ENCODE results near the gene BANF2. TPM values are rescaled to one million over a fixed set of nuclear protein-coding genes. Genes with fewer than 3 reads are reported as not detected.

Gene BANF2
- total RNA-seq, 2 donors from 2014 or later: 1.9 TPM; not detected in 1

DNA sequence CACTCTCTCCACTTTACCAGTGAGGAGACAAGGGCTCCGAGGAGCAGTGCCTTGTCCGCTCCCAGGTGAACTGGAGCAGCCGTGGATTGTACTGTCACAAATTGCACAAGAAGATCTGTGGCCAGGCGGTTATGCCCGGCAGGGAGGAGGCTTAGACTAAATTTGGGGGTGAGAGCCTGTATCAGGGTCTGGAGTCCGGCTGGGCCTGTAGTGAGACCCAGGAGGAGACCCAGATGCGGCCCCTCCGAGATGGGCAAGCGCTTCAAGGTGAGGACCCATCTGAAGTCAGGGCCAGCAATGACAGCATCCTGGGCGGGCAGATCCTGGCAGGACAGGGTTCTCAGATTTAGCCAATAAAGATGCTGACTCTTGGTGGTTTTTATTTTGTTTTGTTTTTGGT lies 27.6 kb downstream of the BANF2 start:
- Histone ChIP-seq H3K36me3 (no peaks in the 10 kb centered on the region), H3K27me3 (replicated peaks; ENCODE audit: insufficient read depth) (no peaks in the 10 kb centered on the region), H3K4me1 (replicated peaks) (no peaks in the 10 kb centered on the region), H3K9me3 (no peaks in the 10 kb centered on the region), H3K4me3 (no peak overlapping the region), H3K27ac (no peak overlapping the region)
- 94% methylated on average over 10 of the region's 10 CpGs for WGBS
- TF ChIP-seq POLR2AphosphoS5 (IDR thresholded peaks at IDR 0.05) (no peak), POLR2A (IDR thresholded peaks at IDR 0.05) (no peak)
- TF ChIP-seq, protein P1, sequence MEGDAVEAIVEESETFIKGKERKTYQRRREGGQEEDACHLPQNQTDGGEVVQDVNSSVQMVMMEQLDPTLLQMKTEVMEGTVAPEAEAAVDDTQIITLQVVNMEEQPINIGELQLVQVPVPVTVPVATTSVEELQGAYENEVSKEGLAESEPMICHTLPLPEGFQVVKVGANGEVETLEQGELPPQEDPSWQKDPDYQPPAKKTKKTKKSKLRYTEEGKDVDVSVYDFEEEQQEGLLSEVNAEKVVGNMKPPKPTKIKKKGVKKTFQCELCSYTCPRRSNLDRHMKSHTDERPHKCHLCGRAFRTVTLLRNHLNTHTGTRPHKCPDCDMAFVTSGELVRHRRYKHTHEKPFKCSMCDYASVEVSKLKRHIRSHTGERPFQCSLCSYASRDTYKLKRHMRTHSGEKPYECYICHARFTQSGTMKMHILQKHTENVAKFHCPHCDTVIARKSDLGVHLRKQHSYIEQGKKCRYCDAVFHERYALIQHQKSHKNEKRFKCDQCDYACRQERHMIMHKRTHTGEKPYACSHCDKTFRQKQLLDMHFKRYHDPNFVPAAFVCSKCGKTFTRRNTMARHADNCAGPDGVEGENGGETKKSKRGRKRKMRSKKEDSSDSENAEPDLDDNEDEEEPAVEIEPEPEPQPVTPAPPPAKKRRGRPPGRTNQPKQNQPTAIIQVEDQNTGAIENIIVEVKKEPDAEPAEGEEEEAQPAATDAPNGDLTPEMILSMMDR (IDR thresholded peaks at IDR 0.05): no peak
- DNase-seq (ENCODE audit: low spot score): no peak
- intact Hi-C loops (cut with DNase I): no loop called here

- intact Hi-C loops (cut with DNase I): no loop called here
- H3K4me1 ChIP-seq (replicated peaks): no peaks in the 10 kb centered on the region
- TF ChIP-seq POLR2AphosphoS5 (IDR thresholded peaks at IDR 0.05) (no peak), POLR2A (IDR thresholded peaks at IDR 0.05) (no peak)
- TF ChIP-seq, protein P1 (IDR thresholded peaks at IDR 0.05): no peak
- WGBS: 89% methylated on average over 12 of the region's 12 CpGs
- no peaks in the 10 kb centered on the region for H3K27me3 ChIP-seq (replicated peaks; ENCODE audit: insufficient read depth)
- H3K4me3 ChIP-seq: no peak overlapping the region
- no peak for DNase-seq (ENCODE audit: low spot score)
- no peak overlapping the region for H3K27ac ChIP-seq
- no peaks in the 10 kb centered on the region for H3K36me3 ChIP-seq
- no peaks in the 10 kb centered on the region for H3K9me3 ChIP-seq
These were observed 28.3 kb downstream of the BANF2 start for GRCh38 chr20:17728074-17728473.

- H3K27me3 ChIP-seq (replicated peaks; ENCODE audit: insufficient read depth): no peaks in the 10 kb centered on the region
- intact Hi-C loops (cut with DNase I): no loop called here
- no peak for DNase-seq (ENCODE audit: low spot score)
- H3K9me3 ChIP-seq: no peaks in the 10 kb centered on the region
- 88% methylated on average over 10 of the region's 10 CpGs for WGBS
- H3K36me3 ChIP-seq: no peaks in the 10 kb centered on the region
- H3K4me3 ChIP-seq: no peak overlapping the region
- TF ChIP-seq, protein P1 (IDR thresholded peaks at IDR 0.05): no peak
- no peak for TF ChIP-seq POLR2A (IDR thresholded peaks at IDR 0.05)
- no peak for TF ChIP-seq POLR2AphosphoS5 (IDR thresholded peaks at IDR 0.05)
- H3K4me1 ChIP-seq (replicated peaks): no peaks in the 10 kb centered on the region
- no peak overlapping the region for H3K27ac ChIP-seq
These were observed 30.3 kb downstream of the BANF2 start for GRCh38 chr20:17730071-17730470.

DNA sequence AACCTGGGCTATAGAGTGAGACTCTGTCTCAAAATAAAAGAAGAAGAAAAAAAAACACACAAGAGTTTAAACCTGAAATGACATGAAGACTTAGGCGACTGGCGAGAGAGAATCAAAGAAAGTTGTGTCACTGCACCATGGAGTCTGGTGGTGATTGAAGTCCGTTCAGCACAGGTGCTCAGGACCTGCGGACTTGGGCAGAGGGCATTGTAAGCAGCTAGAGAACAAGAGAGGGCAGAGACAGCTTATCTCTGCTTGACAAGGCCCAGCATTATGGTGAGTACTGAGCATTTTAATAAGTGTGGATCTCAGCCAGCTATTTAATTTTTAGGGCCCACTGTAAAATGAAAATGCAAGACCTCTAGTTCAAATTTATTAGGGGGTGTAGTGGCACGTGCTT lies 31.5 kb downstream of the BANF2 start:
- Histone ChIP-seq H3K27me3 (replicated peaks; ENCODE audit: insufficient read depth) (no peaks in the 10 kb centered on the region), H3K9me3 (no peaks in the 10 kb centered on the region), H3K4me1 (replicated peaks) (no peaks in the 10 kb centered on the region), H3K4me3 (no peak overlapping the region), H3K36me3 (no peaks in the 10 kb centered on the region), H3K27ac (no peak overlapping the region)
- TF ChIP-seq POLR2AphosphoS5 (IDR thresholded peaks at IDR 0.05) (no peak), POLR2A (IDR thresholded peaks at IDR 0.05) (no peak)
- TF ChIP-seq, protein P1 (IDR thresholded peaks at IDR 0.05): no peak
- WGBS: 92% methylated on average over 5 of the region's 5 CpGs
- intact Hi-C loops (cut with DNase I): no loop called here
- DNase-seq (ENCODE audit: low spot score): no peak

DNA sequence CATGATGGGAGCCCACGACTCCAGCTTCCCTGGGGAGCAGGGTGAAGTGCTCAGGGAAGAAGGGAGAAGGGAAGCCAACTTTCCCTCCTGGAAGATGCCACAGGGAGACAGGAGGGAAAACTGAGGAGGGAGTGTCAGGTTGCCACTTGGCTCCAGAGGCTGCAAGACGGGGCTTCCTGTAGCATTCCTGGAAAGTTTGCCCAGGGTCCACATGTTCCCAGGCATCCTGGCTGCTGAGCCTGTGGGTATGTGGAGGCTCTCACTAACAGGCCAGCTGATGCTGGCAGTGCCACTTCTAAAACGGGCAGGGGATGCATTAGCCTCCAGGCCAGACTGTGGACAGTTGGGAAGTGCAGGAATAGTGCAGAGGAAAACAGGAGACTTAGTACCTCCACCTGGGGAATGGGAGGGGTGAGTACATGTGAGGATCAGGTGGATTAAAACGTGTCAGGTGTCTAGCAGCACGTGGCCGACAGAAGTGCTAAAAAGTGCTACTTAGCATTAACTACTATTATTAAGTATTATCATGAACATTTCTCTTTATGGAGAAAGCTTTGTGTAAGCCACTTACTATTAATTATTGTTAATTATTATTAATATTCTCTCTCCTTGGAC lies 33.2 kb downstream of the BANF2 start:
- Histone ChIP-seq H3K36me3 (no peaks in the 10 kb centered on the region), H3K4me1 (replicated peaks) (no peaks in the 10 kb centered on the region), H3K27me3 (replicated peaks; ENCODE audit: insufficient read depth) (no peaks in the 10 kb centered on the region), H3K9me3 (no peaks in the 10 kb centered on the region), H3K27ac (no peak overlapping the region), H3K4me3 (no peak overlapping the region)
- TF ChIP-seq, protein P1 (IDR thresholded peaks at IDR 0.05): no peak
- TF ChIP-seq POLR2AphosphoS5 (IDR thresholded peaks at IDR 0.05) (no peak), POLR2A (IDR thresholded peaks at IDR 0.05) (no peak)
- no peak for DNase-seq (ENCODE audit: low spot score)
- intact Hi-C loops (cut with DNase I): no loop called here
- 61% methylated on average over 6 of the region's 6 CpGs for WGBS

All from prostate gland (tissue), 2 donors.